ENCODE measurements around the gene SMYD3. TPM values are rescaled to one million over a fixed set of nuclear protein-coding genes. Genes with fewer than 3 reads are reported as not detected.

Gene SMYD3
- total RNA-seq, 1 donor from 2014 or later = 8.2 TPM

GRCh38 chr1:245901037-245901436 is 606.0 kb downstream of the SMYD3 start:
- ATAC-seq (no peak), DNase-seq (no peak)
- intact Hi-C loops (cut with micrococcal nuclease) = no loop called here

DNA sequence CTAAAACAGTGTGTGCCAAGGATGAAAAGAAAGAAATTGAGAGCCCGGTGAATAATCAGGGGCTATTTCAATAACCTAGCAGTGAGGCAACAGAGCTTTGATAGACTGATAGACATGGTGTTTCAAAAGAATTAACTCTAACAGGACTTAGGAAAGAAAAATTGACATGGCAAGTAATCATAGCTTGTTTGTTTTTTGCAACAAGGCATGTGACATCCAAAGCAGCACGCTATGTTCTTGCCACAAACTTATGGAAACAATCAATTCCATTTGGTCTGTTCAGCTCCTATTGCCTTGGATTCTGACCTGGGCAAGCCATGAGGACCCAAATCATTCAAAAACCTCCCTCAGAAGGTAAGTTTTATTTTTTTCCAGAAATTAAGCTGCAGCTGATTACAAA is 608.5 kb downstream of the SMYD3 start:
- intact Hi-C loops (cut with micrococcal nuclease) = no loop called here
- DNase-seq (no peak), ATAC-seq (no peak)

- no peak for ATAC-seq
- no peak for DNase-seq
- intact Hi-C loops (cut with micrococcal nuclease) = no loop called here
These were observed 610.8 kb downstream of the SMYD3 start for GRCh38 chr1:245896258-245896657.

DNA sequence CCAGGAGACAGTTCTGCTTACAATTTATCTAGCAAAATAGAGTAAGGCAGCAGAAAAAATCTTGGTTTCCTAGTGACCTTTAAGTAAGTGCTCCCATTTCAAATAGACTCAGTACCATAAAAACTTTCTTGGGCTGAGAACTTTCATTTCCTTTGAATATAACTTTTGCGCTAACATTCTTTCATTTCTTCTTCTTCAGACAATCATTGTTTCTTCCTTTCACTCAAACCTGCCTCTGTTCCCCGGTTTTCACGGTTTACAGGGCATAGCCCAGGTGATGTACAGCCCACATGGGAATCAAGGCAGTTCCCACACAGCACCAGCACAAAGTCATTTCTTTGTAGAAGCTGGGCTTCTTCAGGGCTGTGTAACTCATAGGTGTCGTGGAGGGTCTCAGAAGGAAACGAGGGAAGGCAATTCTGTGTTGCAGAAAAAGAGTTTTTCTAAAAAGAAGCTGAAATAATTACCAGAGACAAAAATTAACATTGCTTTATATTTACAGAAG is 611.6 kb downstream of the SMYD3 start:
- ATAC-seq = no peak
- intact Hi-C loops (cut with micrococcal nuclease) = no loop called here
- DNase-seq = no peak

GRCh38 chr1:245894843-245895242 is 612.2 kb downstream of the SMYD3 start:
- DNase-seq (no peak), ATAC-seq (no peak)
- intact Hi-C loops (cut with micrococcal nuclease) = no loop called here

GRCh38 chr1:245893025-245893424 is 614.1 kb downstream of the SMYD3 start:
- intact Hi-C loops (cut with micrococcal nuclease) = no loop called here
- DNase-seq = no peak
- ATAC-seq = no peak

DNA sequence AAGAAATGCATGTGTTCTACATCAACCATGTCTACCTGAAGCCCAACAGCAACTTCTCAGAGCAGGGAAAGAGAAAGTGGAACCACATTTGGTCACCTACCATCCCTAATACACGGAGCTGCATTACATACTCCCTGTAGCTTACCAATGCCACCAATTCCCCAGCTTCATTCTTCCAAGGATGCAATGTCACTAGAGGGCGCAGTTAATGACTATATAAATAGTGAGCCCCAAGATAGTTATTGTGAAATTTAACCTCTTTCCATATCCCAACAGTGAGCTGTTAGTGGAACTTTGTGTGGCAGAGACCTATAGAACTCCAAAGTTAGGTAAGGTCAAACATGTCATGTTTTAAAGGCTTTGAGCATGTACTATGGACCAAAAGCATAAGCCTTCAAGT is 618.3 kb downstream of the SMYD3 start:
- ATAC-seq (no peak), DNase-seq (no peak)
- intact Hi-C loops (cut with micrococcal nuclease) = no loop called here

- intact Hi-C loops (cut with micrococcal nuclease) = no loop called here
- DNase-seq (no peak), ATAC-seq (no peak)
These were observed 619.2 kb downstream of the SMYD3 start for GRCh38 chr1:245887829-245888228.

DNA sequence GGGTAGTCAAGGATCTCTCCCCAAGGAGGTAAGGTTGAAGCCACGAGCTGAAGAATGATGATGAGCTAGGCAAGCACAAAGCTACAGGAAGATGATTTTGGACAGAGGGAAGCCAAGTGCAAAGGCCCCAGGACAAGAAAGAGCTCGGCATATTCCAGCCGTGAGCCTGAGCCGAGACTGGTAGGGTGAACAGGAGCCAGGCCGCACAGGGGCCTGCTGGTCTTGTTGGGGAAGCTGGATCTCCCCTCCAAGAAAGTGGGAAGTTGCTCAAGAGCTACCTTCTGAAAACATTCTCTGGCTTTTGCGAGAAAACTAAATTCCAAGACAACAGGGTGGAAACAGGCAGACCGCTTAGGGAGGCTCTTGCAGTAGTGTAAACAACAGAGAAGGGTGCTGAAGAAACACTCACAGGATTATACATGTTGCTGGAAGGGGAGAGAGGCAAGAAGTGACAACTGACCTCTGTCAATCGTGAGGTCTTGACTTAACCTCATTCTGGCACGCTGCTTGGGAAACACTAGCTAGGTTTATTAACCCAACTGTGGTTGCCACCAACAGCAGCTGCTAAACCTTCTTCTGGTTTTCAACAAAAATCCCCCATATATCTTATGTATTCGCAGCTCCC is 625.2 kb downstream of the SMYD3 start:
- ATAC-seq = no peak
- DNase-seq = no peak
- intact Hi-C loops (cut with micrococcal nuclease) = no loop called here

DNA sequence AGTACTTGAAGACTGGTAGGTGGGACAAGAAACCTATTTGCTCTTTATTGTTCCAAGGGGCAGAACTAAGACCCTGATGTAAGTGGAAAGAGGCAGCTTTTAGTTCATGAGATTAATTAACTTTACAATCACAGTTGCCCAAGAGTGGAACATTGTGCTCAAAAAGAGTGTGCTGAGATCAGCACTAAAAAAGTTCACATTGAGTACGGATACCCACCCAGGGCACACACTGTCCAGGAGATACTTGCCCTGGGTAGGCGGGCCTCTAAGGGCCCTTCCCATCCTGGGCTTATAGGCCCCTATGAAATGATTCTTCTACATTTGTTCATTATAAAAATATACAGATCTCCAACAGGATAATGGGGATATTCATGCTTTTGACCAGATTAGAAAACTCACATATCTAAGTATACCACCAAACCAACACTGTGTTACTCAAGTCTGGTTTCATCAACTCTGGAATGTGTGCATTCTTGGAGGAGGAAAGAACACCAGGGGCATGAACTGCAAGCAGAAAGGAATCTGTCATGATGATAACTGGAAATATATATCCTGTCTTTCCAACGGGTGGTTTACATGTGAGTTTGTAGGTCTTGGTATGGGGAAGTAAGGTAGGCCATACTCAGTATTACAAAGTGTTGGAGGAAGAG is 626.2 kb downstream of the SMYD3 start:
- DNase-seq (no peak), ATAC-seq (no peak)
- intact Hi-C loops (cut with micrococcal nuclease) = no loop called here

- DNase-seq (no peak), ATAC-seq (no peak)
- intact Hi-C loops (cut with micrococcal nuclease) = no loop called here
These were observed 628.0 kb downstream of the SMYD3 start for GRCh38 chr1:245879091-245879490.

- intact Hi-C loops (cut with micrococcal nuclease) = no loop called here
- DNase-seq (no peak), ATAC-seq (no peak)
These were observed 628.5 kb downstream of the SMYD3 start for GRCh38 chr1:245878585-245878984.

- ATAC-seq (no peak), DNase-seq (no peak)
- intact Hi-C loops (cut with micrococcal nuclease) = no loop called here
These were observed 629.1 kb downstream of the SMYD3 start for GRCh38 chr1:245877976-245878375.

GRCh38 chr1:245876586-245876985 is 630.5 kb downstream of the SMYD3 start:
- ATAC-seq (no peak), DNase-seq (no peak)
- intact Hi-C loops (cut with micrococcal nuclease) = no loop called here

- ATAC-seq (peak; percentile 13), DNase-seq (no peak)
- intact Hi-C loops (cut with micrococcal nuclease) = no loop called here
These were observed 631.4 kb downstream of the SMYD3 start for GRCh38 chr1:245875581-245876261.

- DNase-seq = peak; percentile 87
- ATAC-seq = peak; percentile 93
- intact Hi-C loops (cut with micrococcal nuclease) = no loop called here
These were observed 632.0 kb downstream of the SMYD3 start for GRCh38 chr1:245874942-245875580.

- ATAC-seq (no peak), DNase-seq (no peak)
- intact Hi-C loops (cut with micrococcal nuclease) = no loop called here
These were observed 633.0 kb downstream of the SMYD3 start for GRCh38 chr1:245873883-245874671.

- DNase-seq (no peak), ATAC-seq (no peak)
- intact Hi-C loops (cut with micrococcal nuclease) = no loop called here
These were observed 634.0 kb downstream of the SMYD3 start for GRCh38 chr1:245873068-245873467.

GRCh38 chr1:245872475-245872874 is 634.6 kb downstream of the SMYD3 start:
- ATAC-seq (no peak), DNase-seq (no peak)
- intact Hi-C loops (cut with micrococcal nuclease) = no loop called here

Data from left ventricle myocardium superior (tissue), 1 donor.